ENCODE results near the gene PCGF1. TPM values are rescaled to one million over a fixed set of nuclear protein-coding genes. Genes with fewer than 3 reads are reported as not detected.

PCGF1 gene
- total RNA-seq, 1 donor = 23.7 TPM

GRCh38 chr2:74497777-74498499 is 9.6 kb downstream of the PCGF1 start:
- H3K4me3 ChIP-seq (ENCODE audit: low read depth, low read length) = peak overlapping the region; percentile 57
- TF ChIP-seq CTCF (IDR thresholded peaks at IDR 0.05; ENCODE audit: insufficient read depth, low read depth, low read length) = no peak
- DNase-seq (ENCODE audit: low read depth) = no peak

- TF ChIP-seq CTCF (IDR thresholded peaks at IDR 0.05; ENCODE audit: insufficient read depth, low read depth, low read length) = no peak
- no peak overlapping the region for H3K4me3 ChIP-seq (ENCODE audit: low read depth, low read length)
- no peak for DNase-seq (ENCODE audit: low read depth)
These were observed 10.3 kb downstream of the PCGF1 start for GRCh38 chr2:74496997-74497776.

GRCh38 chr2:74495440-74495839 is 12.1 kb downstream of the PCGF1 start:
- H3K4me3 ChIP-seq (ENCODE audit: low read depth, low read length) = no peak overlapping the region
- TF ChIP-seq CTCF (IDR thresholded peaks at IDR 0.05; ENCODE audit: insufficient read depth, low read depth, low read length) = no peak

GRCh38 chr2:74493546-74493945 is 13.9 kb downstream of the PCGF1 start:
- H3K4me3 ChIP-seq (ENCODE audit: low read depth, low read length) = no peak overlapping the region
- no peak for TF ChIP-seq CTCF (IDR thresholded peaks at IDR 0.05; ENCODE audit: insufficient read depth, low read depth, low read length)
- DNase-seq (ENCODE audit: low read depth) = no peak

More at GRCh38 chr2:74495440-74495839, 12.1 kb downstream of the PCGF1 start:
- no peak for DNase-seq (ENCODE audit: low read depth)

- H3K4me3 ChIP-seq (ENCODE audit: low read depth, low read length) = no peak overlapping the region
These were observed 15.6 kb downstream of the PCGF1 start for GRCh38 chr2:74491648-74492544.

More at GRCh38 chr2:74491648-74492544, 15.6 kb downstream of the PCGF1 start:
- TF ChIP-seq CTCF (IDR thresholded peaks at IDR 0.05; ENCODE audit: insufficient read depth, low read depth, low read length) = no peak
- no peak for DNase-seq (ENCODE audit: low read depth)

Measured in fibroblast of villous mesenchyme (primary cell).